Left hindlimb (tissue), 1 donor: ENCODE measurements around the gene NSD1.

Source experiments
- DNase-seq: peaks from one replicate; pipeline ENCODE4 v3.0.0-alpha.2; 2018

The NSD1 gene, protein sequence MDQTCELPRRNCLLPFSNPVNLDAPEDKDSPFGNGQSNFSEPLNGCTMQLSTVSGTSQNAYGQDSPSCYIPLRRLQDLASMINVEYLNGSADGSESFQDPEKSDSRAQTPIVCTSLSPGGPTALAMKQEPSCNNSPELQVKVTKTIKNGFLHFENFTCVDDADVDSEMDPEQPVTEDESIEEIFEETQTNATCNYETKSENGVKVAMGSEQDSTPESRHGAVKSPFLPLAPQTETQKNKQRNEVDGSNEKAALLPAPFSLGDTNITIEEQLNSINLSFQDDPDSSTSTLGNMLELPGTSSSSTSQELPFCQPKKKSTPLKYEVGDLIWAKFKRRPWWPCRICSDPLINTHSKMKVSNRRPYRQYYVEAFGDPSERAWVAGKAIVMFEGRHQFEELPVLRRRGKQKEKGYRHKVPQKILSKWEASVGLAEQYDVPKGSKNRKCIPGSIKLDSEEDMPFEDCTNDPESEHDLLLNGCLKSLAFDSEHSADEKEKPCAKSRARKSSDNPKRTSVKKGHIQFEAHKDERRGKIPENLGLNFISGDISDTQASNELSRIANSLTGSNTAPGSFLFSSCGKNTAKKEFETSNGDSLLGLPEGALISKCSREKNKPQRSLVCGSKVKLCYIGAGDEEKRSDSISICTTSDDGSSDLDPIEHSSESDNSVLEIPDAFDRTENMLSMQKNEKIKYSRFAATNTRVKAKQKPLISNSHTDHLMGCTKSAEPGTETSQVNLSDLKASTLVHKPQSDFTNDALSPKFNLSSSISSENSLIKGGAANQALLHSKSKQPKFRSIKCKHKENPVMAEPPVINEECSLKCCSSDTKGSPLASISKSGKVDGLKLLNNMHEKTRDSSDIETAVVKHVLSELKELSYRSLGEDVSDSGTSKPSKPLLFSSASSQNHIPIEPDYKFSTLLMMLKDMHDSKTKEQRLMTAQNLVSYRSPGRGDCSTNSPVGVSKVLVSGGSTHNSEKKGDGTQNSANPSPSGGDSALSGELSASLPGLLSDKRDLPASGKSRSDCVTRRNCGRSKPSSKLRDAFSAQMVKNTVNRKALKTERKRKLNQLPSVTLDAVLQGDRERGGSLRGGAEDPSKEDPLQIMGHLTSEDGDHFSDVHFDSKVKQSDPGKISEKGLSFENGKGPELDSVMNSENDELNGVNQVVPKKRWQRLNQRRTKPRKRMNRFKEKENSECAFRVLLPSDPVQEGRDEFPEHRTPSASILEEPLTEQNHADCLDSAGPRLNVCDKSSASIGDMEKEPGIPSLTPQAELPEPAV (N-terminal part only)

DNA sequence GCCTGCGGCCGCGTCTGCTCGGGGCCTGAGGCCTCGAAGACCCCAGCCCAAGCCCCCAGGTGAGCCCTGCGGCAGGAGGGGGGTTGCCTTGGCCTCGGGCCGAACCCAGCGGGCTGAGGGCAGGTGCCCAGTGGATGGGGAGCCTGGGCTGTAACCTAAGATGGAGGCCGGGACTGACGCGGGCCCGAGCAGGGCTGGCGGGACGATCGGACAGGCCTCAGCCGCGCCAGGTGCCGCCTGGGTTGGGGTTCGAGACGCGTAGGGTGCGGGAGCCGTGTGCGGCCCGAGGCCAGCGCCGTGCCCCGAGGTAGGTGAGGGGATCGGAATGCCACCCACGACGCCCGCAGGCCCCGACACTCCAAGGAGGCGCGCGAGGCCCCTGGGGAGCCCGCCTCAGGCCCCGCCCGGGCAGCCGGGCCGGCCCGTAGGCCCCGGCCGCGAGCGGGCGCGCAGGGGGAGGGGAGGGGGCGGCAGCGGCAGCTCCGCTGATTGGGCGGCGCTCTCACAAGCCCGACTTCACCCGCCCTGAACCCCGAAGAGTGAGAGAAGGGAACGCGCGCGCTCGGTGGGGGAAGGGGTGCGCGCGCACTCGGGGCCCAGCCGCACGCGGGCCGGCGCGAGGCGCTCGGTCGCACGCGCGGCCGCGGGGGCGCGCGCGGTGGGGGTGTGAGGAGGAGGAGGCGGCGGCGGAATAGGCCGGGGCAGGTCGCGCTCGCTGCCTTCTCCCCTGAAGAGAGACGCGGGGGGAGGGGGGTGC lies at the start of gene NSD1:
TSS of gene NSD1 (plus strand) at position 678 of the 757 bp plus-strand sequence. CDS start 1,331 bp downstream, outside the sequence.
- DNase-seq = peak; percentile 95

DNA sequence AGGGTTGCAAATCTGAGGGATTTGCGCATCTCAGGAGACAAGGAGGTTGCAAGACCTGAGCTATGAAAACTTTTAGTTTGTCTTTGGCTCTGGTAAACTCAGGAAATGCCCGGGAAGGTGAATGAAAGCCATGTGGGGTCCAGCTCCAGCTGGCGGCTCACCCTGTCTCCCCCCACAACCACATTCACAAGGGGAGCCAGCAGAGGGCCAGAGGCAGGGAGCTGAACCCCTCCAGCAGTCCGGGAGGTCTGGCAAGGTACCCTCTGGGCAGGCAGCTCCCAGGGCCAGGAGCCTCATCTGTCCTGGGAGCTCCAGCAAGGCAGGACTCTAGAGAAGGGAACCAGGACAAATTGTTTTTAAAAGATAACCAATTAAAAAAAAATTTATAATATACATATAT lies 49.4 kb upstream of the NSD1 start:
- DNase-seq = no peak

DNA sequence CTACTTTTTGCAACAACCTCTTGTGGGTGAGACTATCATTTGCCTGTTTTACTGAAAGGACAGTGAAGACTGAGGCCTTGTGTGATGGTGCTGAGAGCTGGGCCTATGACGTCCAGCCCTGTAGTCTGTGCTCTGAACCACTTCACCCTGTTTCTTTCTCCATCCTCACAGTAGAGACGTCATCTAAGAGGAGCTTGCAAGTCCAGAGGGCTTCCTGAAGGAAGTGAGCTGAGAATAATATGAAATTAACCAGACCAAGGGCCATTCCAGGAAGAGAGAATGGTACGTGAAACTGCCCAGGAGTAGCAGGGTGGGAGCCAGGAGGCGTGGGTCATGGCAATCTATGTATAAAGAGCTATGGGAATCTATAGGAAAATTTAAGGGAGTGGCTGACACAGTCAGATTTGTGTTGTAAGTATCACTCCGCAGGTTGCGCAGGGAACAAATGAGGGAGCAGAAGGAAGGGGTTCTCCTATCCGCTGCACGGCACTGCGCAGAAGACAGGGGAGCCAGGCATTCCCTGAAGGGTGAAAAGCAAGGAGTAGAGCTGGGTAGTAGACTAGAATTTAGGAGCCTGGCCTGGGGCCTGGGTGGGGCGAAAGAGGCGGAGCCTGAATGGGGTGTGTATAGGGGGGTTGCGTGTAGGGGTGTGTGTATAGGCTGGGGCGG lies 47.5 kb upstream of the NSD1 start:
- no peak for DNase-seq

DNA sequence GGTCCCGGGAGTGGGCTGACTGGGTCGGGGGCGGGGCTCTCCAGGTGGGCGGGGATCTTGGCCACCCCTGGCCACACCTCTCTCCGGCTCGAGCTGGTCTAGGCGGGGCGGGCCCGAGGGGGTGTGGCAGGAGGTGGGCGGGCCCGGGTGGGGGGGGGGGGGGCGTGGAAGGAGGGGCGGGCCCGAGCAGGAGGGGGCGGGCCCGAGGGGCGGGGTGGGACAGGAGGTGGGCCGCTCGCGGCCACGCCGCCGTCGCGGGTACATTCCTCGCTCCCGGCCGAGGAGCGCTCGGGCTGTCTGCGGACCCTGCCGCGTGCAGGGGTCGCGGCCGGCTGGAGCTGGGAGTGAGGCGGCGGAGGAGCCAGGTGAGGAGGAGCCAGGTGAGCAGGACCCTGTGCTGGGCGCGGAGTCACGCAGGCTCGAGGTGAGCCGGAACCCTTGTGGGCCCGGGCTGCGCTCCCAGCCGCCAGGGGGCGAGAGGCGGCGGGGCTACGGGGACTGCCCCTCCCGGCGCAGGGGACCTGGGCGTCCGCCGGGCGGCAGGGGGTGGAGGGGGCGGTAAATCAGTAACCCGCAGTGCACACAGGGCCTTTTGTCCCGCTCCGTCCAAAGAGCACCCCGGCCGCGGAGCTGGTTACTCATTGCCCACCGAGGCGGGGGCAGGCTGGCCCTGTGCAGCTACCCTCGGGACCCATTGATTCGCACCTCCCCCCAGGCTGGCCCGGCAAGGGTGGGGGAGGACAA lies 46.7 kb upstream of the NSD1 start, which contains the start of gene FGFR4:
TSS of gene FGFR4 (plus strand) at position 262 of the 744 bp plus-strand sequence. CDS start 2,688 bp downstream, outside the sequence.
- DNase-seq = peak; percentile 88

DNA sequence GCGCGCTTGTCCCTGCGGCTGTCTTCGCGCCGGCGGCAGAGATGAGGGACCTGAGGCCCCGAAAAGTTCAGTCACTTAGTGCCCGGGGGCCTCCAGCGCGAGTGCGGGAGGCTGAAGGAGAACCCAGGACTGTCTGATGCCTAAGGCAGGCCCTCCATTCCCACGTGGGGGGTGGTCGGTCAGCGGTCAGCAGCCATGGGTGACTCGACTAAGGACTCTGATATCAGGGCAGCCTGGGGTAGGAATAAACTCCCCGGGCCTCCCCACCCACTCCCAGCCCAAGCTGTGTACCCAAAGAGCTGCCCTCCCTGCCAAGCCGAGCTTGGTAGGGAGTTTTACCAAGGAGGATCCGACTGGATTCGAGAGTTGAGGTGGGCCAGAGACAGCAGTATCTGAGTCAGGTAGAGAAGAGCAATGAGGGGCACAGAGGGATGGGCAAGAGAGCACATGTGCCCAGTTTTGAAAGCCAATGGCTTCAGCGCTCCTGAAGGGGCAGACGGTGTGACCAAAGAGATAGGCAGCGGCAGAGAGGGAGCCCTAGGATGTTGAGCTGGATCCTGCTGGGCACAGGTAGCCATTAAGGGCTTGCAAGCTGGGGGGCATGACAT lies 46.1 kb upstream of the NSD1 start:
- DNase-seq = no peak

DNA sequence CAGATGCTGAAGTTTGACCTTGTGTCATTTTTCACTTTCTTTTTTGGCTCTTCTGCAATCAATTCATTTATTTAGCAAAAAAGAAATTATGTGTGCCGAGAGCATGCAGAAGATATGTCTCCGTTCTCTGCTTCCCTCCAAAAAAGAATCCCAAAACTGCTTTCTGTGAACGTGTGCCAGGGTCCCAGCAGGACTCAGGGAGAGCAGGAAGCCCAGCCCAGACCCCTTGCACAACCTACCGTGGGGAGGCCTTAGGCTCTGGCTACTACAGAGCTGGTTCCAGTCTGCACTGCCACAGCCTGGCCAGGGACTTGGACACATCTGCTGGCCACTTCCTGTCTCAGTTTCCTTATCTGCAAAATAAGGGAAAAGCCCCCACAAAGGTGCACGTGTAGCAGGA lies 44.4 kb upstream of the NSD1 start:
- DNase-seq = no peak

DNA sequence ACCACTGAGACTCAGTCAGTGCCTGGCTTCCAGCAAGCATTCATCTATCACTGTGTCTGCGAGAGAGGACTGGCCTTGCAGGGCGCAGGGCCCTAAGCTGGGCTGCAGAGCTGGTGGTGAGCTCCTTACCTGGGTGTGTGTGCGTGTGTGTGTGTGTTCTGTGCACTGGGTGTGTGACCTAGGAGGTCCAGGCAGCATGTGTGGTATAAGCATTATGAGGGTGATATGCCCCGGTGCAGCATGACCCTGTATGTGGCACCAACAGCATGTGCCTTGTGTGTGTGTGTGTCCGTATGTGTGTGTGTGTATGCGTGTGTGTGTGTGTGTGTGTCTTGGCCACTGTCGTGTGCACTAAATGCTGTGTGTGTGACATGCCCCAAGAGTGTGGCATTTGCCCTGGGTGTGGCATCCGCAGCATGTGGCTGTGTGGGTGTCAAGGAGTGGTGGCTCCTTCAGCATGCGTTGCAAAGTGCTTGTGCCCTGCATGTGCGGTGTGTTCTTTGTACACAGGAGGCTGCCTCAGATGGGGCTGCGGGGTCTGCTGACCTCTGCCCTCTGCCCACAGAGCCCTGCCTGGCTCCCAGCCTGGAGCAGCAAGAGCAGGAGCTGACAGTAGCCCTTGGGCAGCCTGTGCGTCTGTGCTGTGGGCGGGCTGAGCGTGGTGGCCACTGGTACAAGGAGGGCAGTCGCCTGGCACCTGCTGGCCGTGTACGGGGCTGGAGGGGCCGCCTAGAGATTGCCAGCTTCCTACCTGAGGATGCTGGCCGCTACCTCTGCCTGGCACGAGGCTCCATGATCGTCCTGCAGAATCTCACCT lies 43.5 kb upstream of the NSD1 start:
- DNase-seq = no peak

DNA sequence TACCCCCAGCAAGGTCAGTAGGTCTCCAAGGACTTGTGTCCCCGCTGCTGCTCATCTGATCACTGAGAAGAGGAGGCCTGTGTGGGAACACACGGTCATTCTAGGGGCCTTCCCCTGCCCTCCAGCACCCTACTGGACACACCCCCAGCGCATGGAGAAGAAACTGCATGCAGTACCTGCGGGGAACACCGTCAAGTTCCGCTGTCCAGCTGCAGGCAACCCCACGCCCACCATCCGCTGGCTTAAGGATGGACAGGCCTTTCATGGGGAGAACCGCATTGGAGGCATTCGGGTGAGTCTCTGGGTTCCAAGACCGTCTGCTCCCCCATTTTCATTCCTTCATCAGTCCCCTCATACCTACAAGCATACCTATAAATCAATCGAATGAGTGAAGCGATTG lies 42.8 kb upstream of the NSD1 start:
- no peak for DNase-seq

DNA sequence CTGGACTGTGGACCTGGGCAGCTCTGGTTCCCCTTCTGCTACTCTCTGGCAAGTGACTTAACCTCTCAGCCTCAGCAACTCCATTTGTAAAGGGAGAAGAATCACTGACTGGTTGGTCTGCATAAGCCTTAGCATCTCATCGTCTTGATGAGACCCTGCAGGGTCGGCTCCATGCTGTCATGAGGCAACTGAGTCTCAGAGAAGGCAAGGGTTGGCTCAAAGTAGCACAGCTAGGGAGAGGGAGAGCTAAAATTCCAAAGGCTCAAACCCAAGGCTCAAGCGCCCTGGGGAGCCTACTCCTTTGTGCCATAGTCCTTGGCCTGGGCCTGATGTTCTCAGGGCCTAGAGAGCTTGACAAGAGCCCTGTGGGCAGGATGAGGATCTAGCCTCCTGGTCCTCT lies 42.3 kb upstream of the NSD1 start:
- DNase-seq = no peak

DNA sequence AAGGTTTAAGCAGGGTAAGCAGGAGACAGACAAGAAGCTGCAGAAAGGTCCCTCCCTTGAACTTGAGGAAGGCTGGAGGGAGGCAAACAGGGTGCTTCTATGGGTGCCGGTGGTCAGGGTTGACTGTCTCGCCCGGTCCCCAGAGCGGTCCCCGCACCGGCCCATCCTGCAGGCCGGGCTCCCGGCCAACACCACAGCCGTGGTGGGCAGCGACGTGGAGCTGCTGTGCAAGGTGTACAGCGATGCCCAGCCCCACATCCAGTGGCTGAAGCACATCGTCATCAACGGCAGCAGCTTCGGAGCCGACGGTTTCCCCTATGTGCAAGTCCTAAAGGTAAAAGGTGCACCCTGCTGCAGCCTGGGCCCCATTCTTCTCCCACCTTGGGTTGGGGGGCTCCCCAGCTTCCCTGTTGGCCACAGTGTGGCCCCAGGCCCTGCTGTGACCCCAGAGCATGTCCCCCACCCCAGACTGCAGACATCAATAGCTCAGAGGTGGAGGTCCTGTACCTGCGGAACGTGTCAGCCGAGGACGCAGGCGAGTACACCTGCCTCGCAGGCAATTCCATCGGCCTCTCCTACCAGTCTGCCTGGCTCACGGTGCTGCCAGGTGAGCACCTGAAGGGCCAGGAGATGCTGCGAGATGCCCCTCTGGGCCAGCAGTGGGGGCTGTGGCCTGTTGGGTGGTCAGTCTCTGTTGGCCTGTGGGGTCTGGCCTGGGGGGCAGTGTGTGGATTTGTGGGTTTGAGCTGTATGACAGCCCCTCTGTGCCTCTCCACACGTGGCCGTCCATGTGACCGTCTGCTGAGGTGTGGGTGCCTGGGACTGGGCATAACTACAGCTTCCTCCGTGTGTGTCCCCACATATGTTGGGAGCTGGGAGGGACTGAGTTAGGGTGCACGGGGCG lies 41.1 kb upstream of the NSD1 start:
- DNase-seq = no peak

DNA sequence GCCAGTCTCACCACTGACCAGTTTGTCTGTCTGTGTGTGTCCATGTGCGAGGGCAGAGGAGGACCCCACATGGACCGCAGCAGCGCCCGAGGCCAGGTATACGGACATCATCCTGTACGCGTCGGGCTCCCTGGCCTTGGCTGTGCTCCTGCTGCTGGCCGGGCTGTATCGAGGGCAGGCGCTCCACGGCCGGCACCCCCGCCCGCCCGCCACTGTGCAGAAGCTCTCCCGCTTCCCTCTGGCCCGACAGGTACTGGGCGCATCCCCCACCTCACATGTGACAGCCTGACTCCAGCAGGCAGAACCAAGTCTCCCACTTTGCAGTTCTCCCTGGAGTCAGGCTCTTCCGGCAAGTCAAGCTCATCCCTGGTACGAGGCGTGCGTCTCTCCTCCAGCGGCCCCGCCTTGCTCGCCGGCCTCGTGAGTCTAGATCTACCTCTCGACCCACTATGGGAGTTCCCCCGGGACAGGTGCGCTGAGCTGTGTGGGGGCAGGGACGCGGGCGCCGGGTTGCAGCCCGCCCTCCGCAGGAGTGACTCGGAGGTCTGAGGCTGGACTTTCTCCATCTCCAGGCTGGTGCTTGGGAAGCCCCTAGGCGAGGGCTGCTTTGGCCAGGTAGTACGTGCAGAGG lies 40.4 kb upstream of the NSD1 start:
- no peak for DNase-seq

DNA sequence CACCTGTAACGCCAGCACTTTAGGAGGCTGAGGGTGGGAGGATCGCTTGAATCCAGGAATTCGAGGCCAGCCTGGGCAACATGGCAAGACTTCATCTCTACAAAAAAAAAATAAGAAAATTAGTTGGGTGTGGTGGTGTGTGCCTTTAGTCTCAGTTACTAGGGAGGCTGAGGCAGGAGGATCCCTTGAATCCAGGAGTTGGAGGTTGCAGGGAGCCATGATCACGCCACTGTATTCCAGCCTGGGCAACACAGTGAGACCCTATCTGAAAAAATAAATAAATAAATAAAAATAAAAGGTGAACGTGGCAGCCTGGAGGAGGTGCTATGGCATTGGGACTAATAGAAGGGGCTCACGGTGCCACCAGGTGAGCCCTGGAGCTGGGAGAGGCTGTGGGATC lies 39.8 kb upstream of the NSD1 start:
- DNase-seq = no peak

DNA sequence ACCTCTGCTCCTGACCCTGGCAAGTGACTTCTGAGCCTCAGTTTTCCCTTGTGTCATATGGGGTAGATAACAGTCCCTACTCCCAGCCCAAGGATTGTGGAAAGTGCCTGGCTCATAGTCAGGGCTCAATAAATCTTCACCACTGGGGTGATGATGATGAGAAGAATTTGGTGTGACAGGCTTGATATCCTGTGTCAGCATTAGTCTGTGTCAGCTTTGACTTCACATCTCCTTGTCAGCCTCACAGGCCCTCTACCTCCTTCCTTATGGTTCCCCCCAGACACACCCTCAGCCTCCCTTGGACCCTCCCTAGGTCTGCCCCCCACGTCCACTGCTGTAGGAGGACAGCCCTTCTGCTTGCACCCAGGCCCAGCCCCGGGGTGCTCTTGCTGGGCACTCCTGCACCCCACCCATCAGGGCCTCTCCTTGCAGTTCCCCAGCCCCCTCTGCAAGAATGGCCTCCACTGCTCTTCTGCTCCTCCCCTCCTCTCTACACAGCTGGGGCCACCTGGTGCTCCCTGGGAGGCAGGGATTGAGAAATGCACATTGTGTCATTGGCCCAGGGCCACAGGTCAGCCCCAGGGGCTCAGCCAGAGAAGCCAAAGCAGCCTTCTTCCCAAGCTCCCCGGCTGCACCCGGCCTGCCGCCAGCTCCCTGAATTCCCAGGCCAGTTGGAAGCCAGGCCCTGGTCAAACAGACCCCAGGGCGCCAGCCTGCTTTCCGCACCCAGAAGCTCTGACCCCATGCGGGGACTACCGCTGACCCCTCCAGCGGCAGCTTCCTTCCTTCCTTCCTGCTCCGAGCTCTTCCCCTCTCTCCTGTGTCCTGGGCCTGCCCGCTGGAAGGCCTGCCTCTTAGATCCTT lies 39.1 kb upstream of the NSD1 start:
- peak; percentile 82 for DNase-seq

DNA sequence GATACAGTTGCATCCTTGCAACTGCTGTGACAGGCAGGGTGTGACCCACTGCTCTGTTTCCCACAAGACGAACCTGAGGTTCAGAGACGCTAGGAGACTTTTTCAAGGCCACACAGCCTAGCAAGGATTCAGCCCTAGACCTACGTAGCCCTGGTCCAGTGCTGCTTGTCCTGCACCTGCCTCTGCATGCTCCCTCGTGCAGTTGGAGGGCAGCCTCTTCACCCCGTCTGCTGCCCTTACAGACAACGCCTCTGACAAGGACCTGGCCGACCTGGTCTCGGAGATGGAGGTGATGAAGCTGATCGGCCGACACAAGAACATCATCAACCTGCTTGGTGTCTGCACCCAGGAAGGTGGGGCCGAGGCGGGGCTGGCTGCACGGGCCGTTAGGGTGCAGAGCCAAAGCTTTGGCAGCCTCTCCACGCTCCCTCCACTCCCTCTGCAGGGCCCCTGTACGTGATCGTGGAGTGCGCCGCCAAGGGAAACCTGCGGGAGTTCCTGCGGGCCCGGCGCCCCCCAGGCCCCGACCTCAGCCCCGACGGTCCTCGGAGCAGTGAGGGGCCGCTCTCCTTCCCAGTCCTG lies 38.4 kb upstream of the NSD1 start:
- DNase-seq = no peak

DNA sequence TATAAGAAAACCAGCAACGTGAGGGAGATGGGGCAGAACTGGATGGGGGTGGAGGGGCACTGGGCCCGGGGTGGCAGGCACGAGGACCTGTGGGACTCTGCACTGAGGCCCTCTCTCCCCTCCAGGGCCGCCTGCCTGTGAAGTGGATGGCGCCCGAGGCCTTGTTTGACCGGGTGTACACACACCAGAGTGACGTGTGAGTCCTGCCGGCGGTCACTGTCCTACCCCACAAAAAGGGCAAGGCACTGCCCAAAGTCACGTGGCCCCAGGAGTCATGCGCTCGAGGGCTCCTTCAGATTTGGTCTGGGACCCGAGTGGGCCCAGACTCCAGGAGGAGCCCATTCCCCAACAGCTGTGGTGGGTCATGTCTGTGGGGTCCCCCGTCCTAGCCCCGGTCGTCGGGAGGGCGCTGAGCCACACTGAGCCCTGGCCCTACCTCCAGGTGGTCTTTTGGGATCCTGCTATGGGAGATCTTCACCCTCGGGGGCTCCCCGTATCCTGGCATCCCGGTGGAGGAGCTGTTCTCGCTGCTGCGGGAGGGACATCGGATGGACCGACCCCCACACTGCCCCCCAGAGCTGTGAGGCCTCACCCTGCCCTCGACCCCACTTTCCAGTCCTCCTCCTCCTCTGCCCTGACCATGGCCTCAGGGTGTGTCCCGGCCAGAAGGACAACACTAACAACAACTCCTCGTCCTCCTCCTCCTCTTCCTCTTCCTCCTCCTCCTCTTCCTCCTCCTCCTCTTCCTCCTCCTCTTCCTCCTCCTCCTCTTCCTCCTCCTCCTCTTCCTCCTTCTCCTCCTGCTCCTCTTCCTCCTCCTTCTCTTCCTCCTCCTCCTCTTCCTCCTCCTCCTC lies 37.2 kb upstream of the NSD1 start:
- DNase-seq = no peak
